Measurements from ENCODE around the gene NISCH. TPM values are rescaled to one million over a fixed set of nuclear protein-coding genes. Genes with fewer than 3 reads are reported as not detected.
A peak's percentile ranks its signal among the peaks of the same experiment; 100 is the strongest.
"Not testable (repeated sequence)": the region's sequence is repeated elsewhere in the genome, so short reads cannot be mapped to it uniquely, and the experiment has no call there.

Gene NISCH
- total and polyA plus RNA-seq, 9 donors: 73.6 to 142 (median 97.4) TPM

GRCh38 chr3:52524752-52525679 is 69.6 kb downstream of the NISCH start:
- H3K4me1 ChIP-seq (ENCODE audit: insufficient read depth): peaks cover 4% of the 10 kb centered on the region
- WGBS, 3 donors: 70 to 79% (median 74%) methylated on average over 30 to 34 of the region's 34 CpGs
- H3K27ac ChIP-seq: peak overlapping the region in 1 of 2 donors; percentile 11
- H3K9me3 ChIP-seq: no peaks in the 10 kb centered on the region
- intact Hi-C loops (cut with DNase I): no loop called here
- no peaks in the 10 kb centered on the region for H3K36me3 ChIP-seq
- DNase-seq: peak in 2 of 5 donors; percentile 36 to 43
- no peak overlapping the region for H3K4me3 ChIP-seq
- no peak for TF ChIP-seq CTCF (IDR thresholded peaks at IDR 0.05)
- no peak for TF ChIP-seq POLR2A (IDR thresholded peaks at IDR 0.05)
- TF ChIP-seq EP300 (IDR thresholded peaks at IDR 0.05): no peak
- H3K27me3 ChIP-seq: no peaks in the 10 kb centered on the region

GRCh38 chr3:52525680-52526561 is 70.5 kb downstream of the NISCH start:
- no peaks in the 10 kb centered on the region for H3K9me3 ChIP-seq
- 71 to 89% (median 77%) methylated on average over 9 of the region's 9 CpGs for WGBS, 3 donors
- peaks cover 4% of the 10 kb centered on the region for H3K4me1 ChIP-seq (ENCODE audit: insufficient read depth)
- peak overlapping the region in 1 of 2 donors; percentile 11 for H3K27ac ChIP-seq
- TF ChIP-seq EP300 (IDR thresholded peaks at IDR 0.05): no peak
- no peak for TF ChIP-seq CTCF (IDR thresholded peaks at IDR 0.05)
- TF ChIP-seq POLR2A (IDR thresholded peaks at IDR 0.05): no peak
- H3K27me3 ChIP-seq: no peaks in the 10 kb centered on the region
- intact Hi-C loops (cut with DNase I): no loop called here
- H3K36me3 ChIP-seq: no peaks in the 10 kb centered on the region
- H3K4me3 ChIP-seq: no peak overlapping the region
- peak in 2 of 5 donors; percentile 29 to 36 for DNase-seq

- H3K4me1 ChIP-seq (ENCODE audit: insufficient read depth); H3K9me3 ChIP-seq; H3K4me3 ChIP-seq; DNase-seq; H3K27me3 ChIP-seq; H3K27ac ChIP-seq; intact Hi-C loops (cut with DNase I); H3K36me3 ChIP-seq: not testable (repeated sequence)
- WGBS, 3 donors: 82 to 87% (median 86%) methylated on average over 5 of the region's 5 CpGs
Observed at GRCh38 chr3:52526671-52527038, 71.3 kb downstream of the NISCH start.

GRCh38 chr3:52527039-52527731 is 71.8 kb downstream of the NISCH start:
- Histone ChIP-seq H3K27ac (no peak overlapping the region), H3K36me3 (no peaks in the 10 kb centered on the region)
- 75 to 83% (median 82%) methylated on average over 14 of the region's 14 CpGs for WGBS, 3 donors

More at GRCh38 chr3:52527039-52527731, 71.8 kb downstream of the NISCH start:
- peak in 3 of 5 donors; percentile 25 to 53 (median 38) for DNase-seq
- H3K4me1 ChIP-seq (ENCODE audit: insufficient read depth): peaks cover 4% of the 10 kb centered on the region
- intact Hi-C loops (cut with DNase I): no loop called here
- TF ChIP-seq POLR2A (IDR thresholded peaks at IDR 0.05) (no peak), EP300 (IDR thresholded peaks at IDR 0.05) (no peak), CTCF (IDR thresholded peaks at IDR 0.05) (no peak)
- H3K4me3 ChIP-seq: no peak overlapping the region
- no peaks in the 10 kb centered on the region for H3K27me3 ChIP-seq
- H3K9me3 ChIP-seq: no peaks in the 10 kb centered on the region

All from ovary (tissue), 9 donors.